SK-N-SH (cell line): Measurements from ENCODE around the gene PAAF1. TPM values are rescaled to one million over a fixed set of nuclear protein-coding genes. Genes with fewer than 3 reads are reported as not detected.

Experiments
- CTCF ChIA-PET: fragments of 300-600, 350-600 bp; formaldehyde crosslinking; extraction: SDS; loops from one replicate; lab custom pipeline; 2021; lab: Yijun Ruan, JAX
- POLR2A ChIA-PET: fragments of 350-600 bp; sonication (Branson Sonifier 250); formaldehyde crosslinking; extraction: SDS; loops from one replicate; lab custom pipeline; 2020; ENCODE audit warnings: antibody characterized with exemption, inconsistent platforms; lab: Yijun Ruan, JAX
- DNase-seq: peaks from one replicate; pipeline ENCODE4 v3.0.0; 2012
- H2AFZ ChIP-seq: fragments of 200-600 bp; sonication (generic); 2 replicates; pipeline ENCODE4 v1.8.1; 2016; ENCODE audit warnings: antibody characterized with exemption, mild to moderate bottlenecking, low read depth
- H3F3A ChIP-seq: fragments of 200-600 bp; sonication (generic); replicated peaks from 2 replicates; pipeline ENCODE3; 2016; ENCODE audit warnings: antibody characterized with exemption, mild to moderate bottlenecking; ENCODE audit not compliant: insufficient read depth
- H3K27ac ChIP-seq, 2 experiments: fragments of 200-500 bp in 1 of 2; fragments of 200-600 bp in 1 of 2; sonication (Bioruptor generic) in 1 of 2; sonication (generic), shearing (Covaris generic) in 1 of 2; 2 replicates each; pipeline versions ENCODE4 v1.5.1 to v1.6.1; 2014 to 2016; ENCODE audit warnings: low read depth in 2 of 2, inconsistent platforms in 1 of 2, low read length in 1 of 2, mild to moderate bottlenecking in 1 of 2, mixed read lengths in 1 of 2
- H3K27me3 ChIP-seq: fragments of 200-600 bp; sonication (generic), shearing (Covaris generic); 2 replicates; pipeline ENCODE4 v1.6.1; 2016; ENCODE audit warnings: mixed run types; ENCODE audit not compliant: insufficient read depth
- H3K36me3 ChIP-seq, 2 experiments: fragments of 200-500 bp in 1 of 2; fragments of 200-600 bp in 1 of 2; sonication (Bioruptor generic) in 1 of 2; sonication (generic) in 1 of 2; replicated peaks in 1 of 2; 2 replicates each; pipeline versions ENCODE3 to v1.5.1; 2014 to 2016; ENCODE audit warnings: low read length in 1 of 2, mild to moderate bottlenecking in 1 of 2; ENCODE audit not compliant: insufficient read depth in 2 of 2, control insufficient read depth in 1 of 2
- H3K4me1 ChIP-seq, 2 experiments: fragments of 200-500 bp in 1 of 2; fragments of 200-600 bp in 1 of 2; sonication (Bioruptor generic) in 1 of 2; sonication (generic), shearing (Covaris generic) in 1 of 2; 2 replicates each; pipeline versions ENCODE4 v1.5.1 to v1.6.1; 2014 to 2016; ENCODE audit warnings: low read depth in 1 of 2, low read length in 1 of 2, mixed run types in 1 of 2; ENCODE audit not compliant: insufficient read depth in 2 of 2, control insufficient read depth in 1 of 2
- H3K4me2 ChIP-seq: fragments of 200-600 bp; sonication (generic), shearing (Covaris generic); 2 replicates; pipeline ENCODE4 v1.6.1; 2017; ENCODE audit warnings: mixed run types
- H3K4me3 ChIP-seq, 2 experiments: fragments of 200-500 bp in 1 of 2; fragments of 200-600 bp in 1 of 2; sonication (Bioruptor generic) in 1 of 2; sonication (generic), shearing (Covaris generic) in 1 of 2; 2 replicates each; pipeline versions ENCODE4 v1.5.1 to v1.8.1; 2014 to 2016; ENCODE audit warnings: low read depth in 2 of 2, inconsistent platforms in 1 of 2, low read length in 1 of 2, mild to moderate bottlenecking in 1 of 2, mixed read lengths in 1 of 2, moderate library complexity in 1 of 2
- H3K79me2 ChIP-seq: fragments of 200-600 bp; sonication (generic); 2 replicates; pipeline ENCODE4 v1.8.1; 2017; ENCODE audit warnings: mild to moderate bottlenecking; ENCODE audit not compliant: insufficient read depth
- H3K9ac ChIP-seq: fragments of 200-600 bp; sonication (generic); 2 replicates; pipeline ENCODE4 v1.6.1; 2017; ENCODE audit warnings: mixed run types
- H3K9me2 ChIP-seq: fragments of 200-600 bp; sonication (generic); 2 replicates; pipeline ENCODE4 v1.6.1; 2017; ENCODE audit warnings: mixed run types
- H3K9me3 ChIP-seq: fragments of 200-600 bp; sonication (generic); 2 replicates; pipeline ENCODE4 v1.6.1; 2017; ENCODE audit warnings: mixed run types, mild to moderate bottlenecking, moderate library complexity
- H4K20me1 ChIP-seq: fragments of 200-600 bp; sonication (generic); 2 replicates; pipeline ENCODE4 v1.6.1; 2017; ENCODE audit warnings: mild to moderate bottlenecking, mixed run types; ENCODE audit not compliant: insufficient read depth
- CHD2 ChIP-seq: fragments of 150-350 bp; IDR thresholded peaks from 2 replicates; pipeline ENCODE4 v1.6.1; 2018; ENCODE audit warnings: low read length; ENCODE audit not compliant: partially characterized antibody
- ELF1 ChIP-seq: IDR thresholded peaks from 2 replicates; pipeline ENCODE4 v1.4.0; 2012
- EZH2phosphoT487 ChIP-seq: fragments of 200-600 bp; sonication (generic); IDR thresholded peaks from 2 replicates; pipeline ENCODE4 v1.6.1; 2017; ENCODE audit warnings: low read depth, mixed run types, mild to moderate bottlenecking, antibody characterized with exemption, moderate library complexity, borderline replicate concordance
- FOSL2 ChIP-seq: IDR thresholded peaks from 2 replicates; pipeline ENCODE4 v1.4.0; 2012; ENCODE audit warnings: low read depth, mild to moderate bottlenecking, moderate library complexity, borderline replicate concordance
- FOXJ3 ChIP-seq: sonication (generic); formaldehyde crosslinking; IDR thresholded peaks from 2 replicates; pipeline ENCODE4 v1.5.1; 2020; ENCODE audit warnings: mild to moderate bottlenecking, missing genetic modification reagents
- GABPA ChIP-seq: IDR thresholded peaks from 2 replicates; pipeline ENCODE4 v1.4.0; 2012; ENCODE audit warnings: low read depth, mild to moderate bottlenecking
- GATA2 ChIP-seq: sonication (generic); formaldehyde crosslinking; IDR thresholded peaks from 2 replicates; pipeline ENCODE4 v1.5.0; 2020; ENCODE audit warnings: mild to moderate bottlenecking, missing genetic modification reagents
- IRF3 ChIP-seq: fragments of 150-350 bp; IDR thresholded peaks from 2 replicates; pipeline ENCODE4 v1.6.1; 2016; ENCODE audit warnings: mild to moderate bottlenecking, low read depth, low read length
- JUND ChIP-seq: IDR thresholded peaks from 2 replicates; pipeline ENCODE4 v1.4.0; 2012
- MXI1 ChIP-seq: IDR thresholded peaks from 2 replicates; pipeline ENCODE4 v1.6.1; 2012; ENCODE audit warnings: mild to moderate bottlenecking, low read depth, low read length, improper control_type of control experiment
- PBX3 ChIP-seq: IDR thresholded peaks from 2 replicates; pipeline ENCODE4; 2012
- RAD21 ChIP-seq: IDR thresholded peaks from 2 replicates; pipeline ENCODE4 v1.6.1; 2012; ENCODE audit warnings: mild to moderate bottlenecking, low read length
- RCOR1 ChIP-seq: fragments of 150-350 bp; IDR thresholded peaks from 2 replicates; pipeline ENCODE4 v1.6.1; 2017; ENCODE audit warnings: antibody characterized with exemption, low read length
- RFX5 ChIP-seq: IDR thresholded peaks from 2 replicates; pipeline ENCODE4 v1.6.1; 2012; ENCODE audit warnings: mild to moderate bottlenecking, improper control_type of control experiment, low read length
- RXRA ChIP-seq: IDR thresholded peaks from 2 replicates; pipeline ENCODE4 v1.4.0; 2012; ENCODE audit warnings: low read depth, mild to moderate bottlenecking, borderline replicate concordance
- SIN3A ChIP-seq: IDR thresholded peaks from 2 replicates; pipeline ENCODE4 v1.6.1; 2012; ENCODE audit warnings: low read depth, mild to moderate bottlenecking, low read length, moderate library complexity, borderline replicate concordance
- TCF12 ChIP-seq: IDR thresholded peaks from 2 replicates; pipeline ENCODE4 v1.4.0; 2012
- USF1 ChIP-seq: IDR thresholded peaks from 2 replicates; pipeline ENCODE4 v1.4.0; 2012; ENCODE audit warnings: low read depth, borderline replicate concordance
- YY1 ChIP-seq: IDR thresholded peaks from 2 replicates; pipeline ENCODE4 v1.4.0; 2012; ENCODE audit warnings: low read depth, mild to moderate bottlenecking
- ZBTB33 ChIP-seq: IDR thresholded peaks from 2 replicates; pipeline ENCODE4 v1.4.0; 2012; ENCODE audit warnings: low read depth, borderline replicate concordance
- WGBS: methylation state at CpG from one replicate; pipeline ENCODE4 v1.1.6; 2017; ENCODE audit warnings: low lambda C conversion rate; 5-methylcytosine and 5-hydroxymethylcytosine counted together
- polyA plus RNA-seq, 3 experiments: library from polyadenylated mRNA; depleted of rRNA; stranded (reverse); fragments of >200 nt; gene quantifications; 2 replicates each; pipeline ENCODE4 v1.2.3, GENCODE V29; 2012

PAAF1 gene
- polyA plus RNA-seq, 1 of the 3 experiments (the other 2 are of a cell fraction), result 23.2 TPM

- ChIA-PET POLR2A (no interaction called here), CTCF (interaction anchor here (0.6 to 1.7 kb wide), 19 partner anchors 9 to 463 kb away, joined by 3 to 10 read pairs (median 3); partner anchors contain the start of genes COA4 and PAAF1)
- Histone ChIP-seq H3K4me1 (no peaks in the 10 kb centered on the region), H3K79me2 (no peaks in the 10 kb centered on the region), H3K9ac (no peak overlapping the region), H3F3A (peaks cover 9% of the 10 kb centered on the region), H3K4me2 (no peak overlapping the region), H3K9me2 (no peaks in the 10 kb centered on the region), H3K9me3 (no peaks in the 10 kb centered on the region), H2AFZ (no peak overlapping the region), H3K27me3 (no peaks in the 10 kb centered on the region), H3K36me3 (peaks cover 32 to 42% of the 10 kb centered on the region in 2 experiments), H3K27ac (no peak overlapping the region), H4K20me1 (no peaks in the 10 kb centered on the region), H3K4me3 (no peak overlapping the region)
- TF ChIP-seq TCF12 (no peak), MXI1 (no peak), JUND (no peak), FOXJ3 (CRISPR knock-in tag) (no peak), EZH2phosphoT487 (no peak), RCOR1 (no peak), RXRA (no peak), YY1 (no peak), IRF3 (no peak), SIN3A (no peak), GABPA (no peak), ELF1 (no peak), USF1 (no peak), ZBTB33 (no peak), CHD2 (no peak), RFX5 (no peak), FOSL2 (no peak), PBX3 (no peak), RAD21 (no peak), GATA2 (CRISPR knock-in tag) (no peak)
- no peak for DNase-seq
- WGBS, result 88% methylated on average over 6 of the region's 6 CpGs
These were observed 55.2 kb downstream of the PAAF1 start for GRCh38 chr11:73931951-73932350.
